DOHH2 (cell line): ENCODE results near the gene COL17A1.

Source experiments
- H3F3A ChIP-seq: fragments of 200-600 bp; sonication (generic), shearing (Covaris generic); 2 replicates; pipeline ENCODE4 v1.6.0; 2016; ENCODE audit warnings: antibody characterized with exemption, mild to moderate bottlenecking; ENCODE audit not compliant: control insufficient read depth, insufficient read depth
- H3K27ac ChIP-seq: fragments of 200-600 bp; sonication (generic); 2 replicates; pipeline ENCODE4 v1.5.1; 2014; ENCODE audit warnings: low read depth, mild to moderate bottlenecking, low read length, moderate library complexity
- H3K27me3 ChIP-seq: fragments of 200-600 bp; sonication (generic); 2 replicates; pipeline ENCODE4 v1.6.1; 2014; ENCODE audit warnings: mild to moderate bottlenecking, low read length, mixed read lengths; ENCODE audit not compliant: control insufficient read depth
- H3K36me3 ChIP-seq: fragments of 200-600 bp; sonication (generic); 2 replicates; pipeline ENCODE4 v1.6.1; 2014; ENCODE audit warnings: mild to moderate bottlenecking, low read length, moderate library complexity, mixed read lengths; ENCODE audit not compliant: control insufficient read depth
- H3K4me1 ChIP-seq: fragments of 200-600 bp; sonication (generic); 2 replicates; pipeline ENCODE4 v1.6.1; 2014; ENCODE audit warnings: mild to moderate bottlenecking, low read length, mixed read lengths; ENCODE audit not compliant: control insufficient read depth
- H3K4me2 ChIP-seq: fragments of 200-600 bp; sonication (generic); 2 replicates; pipeline ENCODE4 v1.6.0; 2014; ENCODE audit warnings: mild to moderate bottlenecking, low read length, moderate library complexity
- H3K4me3 ChIP-seq: fragments of 200-600 bp; sonication (generic); 2 replicates; pipeline ENCODE4 v1.5.1; 2014; ENCODE audit warnings: mild to moderate bottlenecking, low read length, mixed read lengths
- H3K79me2 ChIP-seq: fragments of 200-600 bp; sonication (generic); 2 replicates; pipeline ENCODE4 v1.6.1; 2014; ENCODE audit warnings: mild to moderate bottlenecking, low read length, mixed read lengths; ENCODE audit not compliant: control insufficient read depth
- H3K9me2 ChIP-seq: fragments of 200-600 bp; sonication (generic); replicated peaks from 2 replicates; pipeline ENCODE4 v1.6.1; 2014; ENCODE audit warnings: mild to moderate bottlenecking, low read length, mixed read lengths; ENCODE audit not compliant: control insufficient read depth
- H3K9me3 ChIP-seq: fragments of 200-600 bp; sonication (generic); 2 replicates; pipeline ENCODE4 v1.6.1; 2014; ENCODE audit warnings: antibody characterized with exemption, low read length, mixed read lengths; ENCODE audit not compliant: control insufficient read depth, insufficient read depth
- H4K20me1 ChIP-seq: fragments of 200-600 bp; sonication (generic); 2 replicates; pipeline ENCODE4 v1.6.0; 2014; ENCODE audit warnings: low read depth, mild to moderate bottlenecking, antibody characterized with exemption, low read length, moderate library complexity; ENCODE audit not compliant: control insufficient read depth, insufficient read depth
- EZH2phosphoT487 ChIP-seq: fragments of 200-600 bp; sonication (generic); IDR thresholded peaks from 2 replicates; pipeline ENCODE4 v1.6.1; 2017; ENCODE audit warnings: borderline replicate concordance, mild to moderate bottlenecking, antibody characterized with exemption, low read length, moderate library complexity, mixed read lengths
- TF ChIP-seq, protein P1 (sequence below): fragments of 200-600 bp; sonication (generic); IDR thresholded peaks from one replicate; pipeline ENCODE4 v1.5.1; 2014; ENCODE audit warnings: antibody characterized with exemption, mild to moderate bottlenecking, low read depth, low read length; ENCODE audit not compliant: poor library complexity, severe bottlenecking

Gene COL17A1

GRCh38 chr10:104034401-104035193 lies 51.1 kb downstream of the COL17A1 start:
- Histone ChIP-seq H3K4me2 (no peak overlapping the region), H4K20me1 (no peaks in the 10 kb centered on the region), H3K4me3 (no peak overlapping the region), H3K9me2 (no peaks in the 10 kb centered on the region), H3K79me2 (no peaks in the 10 kb centered on the region), H3K4me1 (no peaks in the 10 kb centered on the region), H3K27ac (no peak overlapping the region), H3K27me3 (no peaks in the 10 kb centered on the region), H3K9me3 (no peaks in the 10 kb centered on the region), H3F3A (no peaks in the 10 kb centered on the region), H3K36me3 (no peaks in the 10 kb centered on the region)
- no peak for TF ChIP-seq EZH2phosphoT487
- TF ChIP-seq, protein P1, sequence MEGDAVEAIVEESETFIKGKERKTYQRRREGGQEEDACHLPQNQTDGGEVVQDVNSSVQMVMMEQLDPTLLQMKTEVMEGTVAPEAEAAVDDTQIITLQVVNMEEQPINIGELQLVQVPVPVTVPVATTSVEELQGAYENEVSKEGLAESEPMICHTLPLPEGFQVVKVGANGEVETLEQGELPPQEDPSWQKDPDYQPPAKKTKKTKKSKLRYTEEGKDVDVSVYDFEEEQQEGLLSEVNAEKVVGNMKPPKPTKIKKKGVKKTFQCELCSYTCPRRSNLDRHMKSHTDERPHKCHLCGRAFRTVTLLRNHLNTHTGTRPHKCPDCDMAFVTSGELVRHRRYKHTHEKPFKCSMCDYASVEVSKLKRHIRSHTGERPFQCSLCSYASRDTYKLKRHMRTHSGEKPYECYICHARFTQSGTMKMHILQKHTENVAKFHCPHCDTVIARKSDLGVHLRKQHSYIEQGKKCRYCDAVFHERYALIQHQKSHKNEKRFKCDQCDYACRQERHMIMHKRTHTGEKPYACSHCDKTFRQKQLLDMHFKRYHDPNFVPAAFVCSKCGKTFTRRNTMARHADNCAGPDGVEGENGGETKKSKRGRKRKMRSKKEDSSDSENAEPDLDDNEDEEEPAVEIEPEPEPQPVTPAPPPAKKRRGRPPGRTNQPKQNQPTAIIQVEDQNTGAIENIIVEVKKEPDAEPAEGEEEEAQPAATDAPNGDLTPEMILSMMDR: no peak

DNA sequence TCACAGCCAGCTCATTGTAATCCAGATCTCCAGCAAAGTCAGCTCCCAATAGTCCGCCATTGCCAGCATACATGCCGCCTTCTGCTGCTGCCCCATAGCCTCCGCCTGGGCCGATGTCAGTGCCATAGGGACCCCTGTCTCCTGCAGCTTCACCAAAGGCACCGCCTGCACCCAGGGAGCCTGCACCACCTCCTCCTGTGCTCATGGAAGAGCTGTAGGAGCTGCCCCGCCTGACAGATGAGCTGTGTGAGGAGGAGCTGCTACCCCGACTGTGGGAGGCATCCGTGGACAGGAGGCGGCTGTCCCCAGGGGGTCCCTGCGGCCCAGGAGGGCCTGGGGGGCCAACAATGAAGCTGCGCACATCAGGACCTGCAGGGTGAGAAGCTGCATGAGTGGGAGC lies 51.7 kb downstream of the COL17A1 start:
- no peak overlapping the region for H3K4me2 ChIP-seq
- H3K4me3 ChIP-seq: no peak overlapping the region
- H3F3A ChIP-seq: no peaks in the 10 kb centered on the region
- no peaks in the 10 kb centered on the region for H3K9me2 ChIP-seq
- H3K79me2 ChIP-seq: no peaks in the 10 kb centered on the region
- no peak for TF ChIP-seq EZH2phosphoT487
- TF ChIP-seq, protein P1: no peak
- no peaks in the 10 kb centered on the region for H4K20me1 ChIP-seq
- H3K9me3 ChIP-seq: no peaks in the 10 kb centered on the region
- no peaks in the 10 kb centered on the region for H3K4me1 ChIP-seq
- no peak overlapping the region for H3K27ac ChIP-seq
- no peaks in the 10 kb centered on the region for H3K27me3 ChIP-seq
- H3K36me3 ChIP-seq: no peaks in the 10 kb centered on the region

GRCh38 chr10:104033401-104033930 lies 52.2 kb downstream of the COL17A1 start:
- no peaks in the 10 kb centered on the region for H3K9me3 ChIP-seq
- H3K79me2 ChIP-seq: no peaks in the 10 kb centered on the region
- no peak overlapping the region for H3K4me3 ChIP-seq
- no peak for TF ChIP-seq EZH2phosphoT487
- TF ChIP-seq, protein P1: no peak
- H3K27me3 ChIP-seq: no peaks in the 10 kb centered on the region
- no peaks in the 10 kb centered on the region for H3K36me3 ChIP-seq
- H4K20me1 ChIP-seq: no peaks in the 10 kb centered on the region
- no peak overlapping the region for H3K4me2 ChIP-seq
- H3K4me1 ChIP-seq: no peaks in the 10 kb centered on the region
- no peaks in the 10 kb centered on the region for H3F3A ChIP-seq
- no peak overlapping the region for H3K27ac ChIP-seq
- no peaks in the 10 kb centered on the region for H3K9me2 ChIP-seq
